ENCODE data around the gene NLRP5.
"Not testable (repeated sequence)": the region's sequence is repeated elsewhere in the genome, so short reads cannot be mapped to it uniquely, and the experiment has no call there.

GRCh38 chr19:55950566-55950965 lies 36.0 kb upstream of the NLRP5 start:
- TF ChIP-seq CTCF (IDR thresholded peaks at IDR 0.05; ENCODE audit: control extremely low read depth in 1 of 3, insufficient read depth in 1 of 3, low read depth in 1 of 3, low read length in 3 of 3); CREB1 (IDR thresholded peaks at IDR 0.05); SUZ12 (IDR thresholded peaks at IDR 0.05; ENCODE audit: low read length); POLR2A (IDR thresholded peaks at IDR 0.05; ENCODE audit: control extremely low read depth in 1 of 2, low read depth in 2 of 2, low read length in 2 of 2); RFX5 (IDR thresholded peaks at IDR 0.05; ENCODE audit: borderline replicate concordance, low read depth, low read length); EZH2 (IDR thresholded peaks at IDR 0.05; ENCODE audit: low read depth, low read length, severe bottlenecking); KDM5A (IDR thresholded peaks at IDR 0.05; ENCODE audit: low read length); RXRA (IDR thresholded peaks at IDR 0.05; ENCODE audit: insufficient read depth, low read depth, low read length); JUND (IDR thresholded peaks at IDR 0.05; ENCODE audit: low read length); SIN3A (conservative IDR thresholded peaks at IDR 0.05 in 1 of 2, IDR thresholded peaks at IDR 0.05 in 1 of 2; ENCODE audit: low read depth in 1 of 2, low read length in 2 of 2); EGR1 (IDR thresholded peaks at IDR 0.05; ENCODE audit: borderline replicate concordance, low read depth, low read length); CHD1 (IDR thresholded peaks at IDR 0.05; ENCODE audit: low read depth, low read length); YY1 (IDR thresholded peaks at IDR 0.05; ENCODE audit: low read depth, low read length): not testable (repeated sequence)
